Loucy (cell line): ENCODE results near the gene GAPDHS.

Experiments
- H2AFZ ChIP-seq: fragments of 200-600 bp; sonication (generic); 2 replicates; pipeline ENCODE4 v1.6.0; 2016; ENCODE audit warnings: antibody characterized with exemption, mild to moderate bottlenecking, low read length, moderate library complexity
- H3F3A ChIP-seq: fragments of 200-600 bp; 2 replicates; pipeline ENCODE4 v1.6.0; 2016; ENCODE audit warnings: antibody characterized with exemption, low read depth, mild to moderate bottlenecking
- H3K27me3 ChIP-seq: fragments of 200-600 bp; sonication (generic); 2 replicates; pipeline ENCODE4 v1.6.1; 2014; ENCODE audit warnings: low read length, mild to moderate bottlenecking; ENCODE audit not compliant: insufficient read depth, poor library complexity, severe bottlenecking
- H3K36me3 ChIP-seq: fragments of 200-600 bp; sonication (generic); 2 replicates; pipeline ENCODE4 v1.6.1; 2016; ENCODE audit warnings: low read length; ENCODE audit not compliant: insufficient read depth
- H3K4me1 ChIP-seq: fragments of 200-600 bp; sonication (generic); 2 replicates; pipeline ENCODE4 v1.5.1; 2014; ENCODE audit warnings: low read length, mild to moderate bottlenecking; ENCODE audit not compliant: insufficient read depth, poor library complexity, severe bottlenecking
- H3K4me2 ChIP-seq: fragments of 200-600 bp; sonication (generic); 2 replicates; pipeline ENCODE4 v1.6.0; 2014; ENCODE audit warnings: antibody characterized with exemption, low read length, low read depth, mild to moderate bottlenecking; ENCODE audit not compliant: poor library complexity, severe bottlenecking
- H3K4me3 ChIP-seq: fragments of 200-600 bp; sonication (generic); 2 replicates; pipeline ENCODE4 v1.5.1; 2014; ENCODE audit warnings: low read length, mild to moderate bottlenecking, mixed read lengths; ENCODE audit not compliant: poor library complexity, severe bottlenecking
- H3K79me2 ChIP-seq: fragments of 200-600 bp; sonication (generic); 2 replicates; pipeline ENCODE4 v1.6.1; 2014; ENCODE audit warnings: low read length; ENCODE audit not compliant: insufficient read depth
- H3K9ac ChIP-seq: fragments of 200-600 bp; sonication (generic); 2 replicates; pipeline ENCODE4 v1.6.0; 2014; ENCODE audit warnings: mild to moderate bottlenecking, low read depth, low read length, moderate library complexity; ENCODE audit not compliant: poor library complexity, severe bottlenecking
- H3K9me2 ChIP-seq: fragments of 200-600 bp; sonication (generic); replicated peaks from 2 replicates; pipeline ENCODE4 v1.6.1; 2016; ENCODE audit warnings: low read depth, low read length, mixed read lengths
- H3K9me3 ChIP-seq: fragments of 200-600 bp; sonication (generic); 2 replicates; pipeline ENCODE4 v1.6.1; 2014; ENCODE audit warnings: mild to moderate bottlenecking, antibody characterized with exemption, low read length, low read depth; ENCODE audit not compliant: insufficient read depth
- H4K20me1 ChIP-seq: fragments of 200-600 bp; sonication (generic); 2 replicates; pipeline ENCODE4 v1.6.0; 2014; ENCODE audit warnings: antibody characterized with exemption, low read length, mild to moderate bottlenecking; ENCODE audit not compliant: insufficient read depth, poor library complexity, severe bottlenecking
- CTCF ChIP-seq: fragments of 200-600 bp; sonication (generic); conservative IDR thresholded peaks from 2 replicates; pipeline ENCODE4 v1.5.1; 2014; ENCODE audit warnings: mild to moderate bottlenecking, antibody characterized with exemption, low read length
- EZH2phosphoT487 ChIP-seq: fragments of 200-600 bp; IDR thresholded peaks from 2 replicates; pipeline ENCODE4 v1.6.1; 2018; ENCODE audit warnings: antibody characterized with exemption, mild to moderate bottlenecking, moderate library complexity, borderline replicate concordance

GAPDHS gene

DNA sequence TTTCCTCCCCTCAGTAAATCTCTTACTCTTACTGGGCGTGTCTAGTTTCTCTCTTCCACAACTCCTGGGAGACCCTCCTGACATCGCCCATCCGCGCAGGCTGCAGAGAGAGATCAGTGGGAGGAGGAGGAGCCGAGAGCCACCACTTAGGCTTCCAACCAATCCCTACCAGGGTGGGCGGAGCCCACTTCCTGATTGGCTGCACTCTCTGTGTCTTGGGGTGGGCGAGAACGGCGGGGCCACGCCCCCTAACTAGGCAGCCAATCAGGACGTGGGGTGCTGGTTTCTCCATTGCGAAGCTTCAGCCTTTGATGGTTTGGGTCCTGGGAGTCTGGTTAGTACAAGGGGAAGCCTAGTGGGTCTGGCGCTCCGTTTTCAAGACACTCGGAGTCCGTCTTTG, 52.6 kb downstream of the GAPDHS start, which contains the start of gene PMIS2:
Gene PMIS2, plus strand, starts transcription at position 326 of the 400 bp plus-strand sequence. CDS start 87 bp downstream, outside the sequence.
- H4K20me1 ChIP-seq: no peaks in the 10 kb centered on the region
- no peaks in the 10 kb centered on the region for H3K9me3 ChIP-seq
- H3K4me2 ChIP-seq: no peak within 1 kb of the TSS
- H3K27me3 ChIP-seq: no peaks in the 10 kb centered on the region
- no peaks in the 10 kb centered on the region for H3K4me1 ChIP-seq
- H2AFZ ChIP-seq: no peak within 1 kb of the TSS
- H3K9me2 ChIP-seq: no peaks in the 10 kb centered on the region
- no peaks in the 10 kb centered on the region for H3K79me2 ChIP-seq
- no peaks in the 10 kb centered on the region for H3F3A ChIP-seq
- no peak within 1 kb of the TSS for H3K4me3 ChIP-seq
- no peak for TF ChIP-seq CTCF
- TF ChIP-seq EZH2phosphoT487: no peak
- H3K36me3 ChIP-seq: no peaks in the 10 kb centered on the region
- no peak within 1 kb of the TSS for H3K9ac ChIP-seq

DNA sequence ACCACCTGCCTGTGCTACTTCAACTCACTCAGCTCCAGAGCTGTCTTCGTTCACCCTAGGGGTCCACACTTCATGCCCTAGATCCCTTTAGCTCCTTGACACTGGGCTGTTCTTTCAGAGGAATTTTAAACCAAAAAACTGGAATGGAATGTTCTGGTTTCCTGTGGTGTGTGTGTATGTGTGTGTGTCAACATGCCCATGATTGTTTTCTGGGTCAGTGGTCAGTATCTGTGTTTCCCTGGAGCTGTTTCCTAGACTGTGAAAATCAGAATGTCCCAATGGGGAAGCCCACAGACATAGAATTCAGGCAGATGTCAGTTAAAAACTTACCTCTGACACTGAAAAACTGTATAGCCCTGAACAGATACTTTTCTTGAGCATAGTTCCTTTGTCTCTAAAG, 54.1 kb downstream of the GAPDHS start:
- Histone ChIP-seq H3K27me3 (no peaks in the 10 kb centered on the region), H3K36me3 (no peaks in the 10 kb centered on the region), H2AFZ (no peak overlapping the region), H3F3A (no peaks in the 10 kb centered on the region), H3K9me3 (no peaks in the 10 kb centered on the region), H3K9me2 (no peaks in the 10 kb centered on the region), H3K79me2 (no peaks in the 10 kb centered on the region), H3K9ac (no peak overlapping the region), H4K20me1 (no peaks in the 10 kb centered on the region), H3K4me2 (no peak overlapping the region), H3K4me3 (no peak overlapping the region), H3K4me1 (no peaks in the 10 kb centered on the region)
- TF ChIP-seq CTCF (no peak), EZH2phosphoT487 (no peak)

- Histone ChIP-seq H4K20me1 (no peaks in the 10 kb centered on the region), H3K79me2 (no peaks in the 10 kb centered on the region), H3F3A (no peaks in the 10 kb centered on the region), H2AFZ (no peak overlapping the region), H3K9me2 (no peaks in the 10 kb centered on the region), H3K36me3 (no peaks in the 10 kb centered on the region), H3K4me2 (no peak overlapping the region), H3K4me3 (no peak overlapping the region), H3K27me3 (no peaks in the 10 kb centered on the region), H3K9me3 (no peaks in the 10 kb centered on the region), H3K4me1 (no peaks in the 10 kb centered on the region), H3K9ac (no peak overlapping the region)
- TF ChIP-seq CTCF (no peak), EZH2phosphoT487 (no peak)
Observed at GRCh38 chr19:35590875-35591274, 57.6 kb downstream of the GAPDHS start.
